ENCODE results near the gene ZNF433. TPM values are rescaled to one million over a fixed set of nuclear protein-coding genes. Genes with fewer than 3 reads are reported as not detected.
A peak's percentile ranks its signal among the peaks of the same experiment; 100 is the strongest.
"Not testable (repeated sequence)": the region's sequence is repeated elsewhere in the genome, so short reads cannot be mapped to it uniquely, and the experiment has no call there.

Gene ZNF433
- total RNA-seq, 2 donors from 2014 or later, result 1.6 to 2.3 TPM

GRCh38 chr19:12042893-12043292 is 7.4 kb upstream of the ZNF433 start:
- Mint-ChIP-seq H3K27ac (no peak overlapping the region), H3K27me3 (ENCODE audit: low read depth) (no peaks in the 10 kb centered on the region), H3K9me3 (peaks cover 5 to 28% of the 10 kb centered on the region in 2 donors), H3K4me3 (no peak overlapping the region), H3K36me3 (ENCODE audit: insufficient read depth in 2 of 2) (peaks cover 33 to 40% of the 10 kb centered on the region in 2 donors), H3K4me1 (ENCODE audit: low read depth) (no peaks in the 10 kb centered on the region)
- DNase-seq, result no peak
- no peak for ATAC-seq (replicated peaks in 1 of 2)

- Mint-ChIP-seq H3K4me1 (ENCODE audit: low read depth) (peaks cover 11% of the 10 kb centered on the region), H3K4me3 (peak overlapping the region; percentile 22 to 70), H3K9me3 (peaks cover 0 to 1% of the 10 kb centered on the region in 2 donors), H3K27me3 (ENCODE audit: low read depth) (no peaks in the 10 kb centered on the region), H3K36me3 (ENCODE audit: insufficient read depth in 2 of 2) (peaks cover 3 to 9% of the 10 kb centered on the region in 2 donors), H3K27ac (no peak overlapping the region)
- no peak for ATAC-seq (replicated peaks in 1 of 2)
- no peak for DNase-seq
These were observed 859 bp downstream of the ZNF433 start for GRCh38 chr19:12034620-12035019.

GRCh38 chr19:12034198-12034597 is 1.3 kb downstream of the ZNF433 start:
- peaks cover 0 to 1% of the 10 kb centered on the region in 2 donors for H3K9me3 Mint-ChIP-seq
- no peaks in the 10 kb centered on the region for H3K27me3 Mint-ChIP-seq (ENCODE audit: low read depth)

GRCh38 chr19:12015753-12016116 is 19.7 kb downstream of the ZNF433 start:
- Mint-ChIP-seq H3K27ac (no peak overlapping the region), H3K9me3 (peaks cover 19 to 25% of the 10 kb centered on the region in 2 donors), H3K4me3 (no peak overlapping the region), H3K4me1 (ENCODE audit: low read depth) (no peaks in the 10 kb centered on the region), H3K27me3 (ENCODE audit: low read depth) (no peaks in the 10 kb centered on the region), H3K36me3 (ENCODE audit: insufficient read depth in 2 of 2) (peaks cover 37 to 70% of the 10 kb centered on the region in 2 donors)
- DNase-seq, result no peak
- no peak for ATAC-seq (replicated peaks in 1 of 2)

More at GRCh38 chr19:12034198-12034597, 1.3 kb downstream of the ZNF433 start:
- DNase-seq, result no peak
- no peak overlapping the region for H3K27ac Mint-ChIP-seq
- peaks cover 11% of the 10 kb centered on the region for H3K4me1 Mint-ChIP-seq (ENCODE audit: low read depth)
- peak overlapping the region in 1 of 2 donors; percentile 70 for H3K4me3 Mint-ChIP-seq
- no peak for ATAC-seq (replicated peaks in 1 of 2)
- peaks cover 4 to 9% of the 10 kb centered on the region in 2 donors for H3K36me3 Mint-ChIP-seq (ENCODE audit: insufficient read depth in 2 of 2)

GRCh38 chr19:12015015-12015752 is 20.3 kb downstream of the ZNF433 start:
- ATAC-seq (replicated peaks in 1 of 2), result no peak
- no peak for DNase-seq
- Mint-ChIP-seq H3K27ac (no peak overlapping the region), H3K4me3 (no peak overlapping the region), H3K9me3 (peaks cover 19 to 25% of the 10 kb centered on the region in 2 donors), H3K36me3 (ENCODE audit: insufficient read depth in 2 of 2) (peaks cover 36 to 70% of the 10 kb centered on the region in 2 donors), H3K4me1 (ENCODE audit: low read depth) (no peaks in the 10 kb centered on the region), H3K27me3 (ENCODE audit: low read depth) (no peaks in the 10 kb centered on the region)

- Mint-ChIP-seq H3K9me3 (peaks cover 0 to 2% of the 10 kb centered on the region in 2 donors), H3K4me1 (ENCODE audit: low read depth) (peaks cover 35% of the 10 kb centered on the region), H3K27ac (peak overlapping the region; percentile 28), H3K4me3 (peak overlapping the region; percentile 52 to 53), H3K27me3 (ENCODE audit: low read depth) (no peaks in the 10 kb centered on the region), H3K36me3 (ENCODE audit: insufficient read depth in 2 of 2) (peaks cover 8 to 21% of the 10 kb centered on the region in 2 donors)
- peak; percentile 89 to 90 for ATAC-seq (replicated peaks in 1 of 2)
- DNase-seq, result peak in 1 of 2 donors; percentile 25
These were observed 35.1 kb downstream of the ZNF433 start for GRCh38 chr19:12000152-12000981.

GRCh38 chr19:11995174-11995573 is 40.3 kb downstream of the ZNF433 start:
- Mint-ChIP-seq H3K4me3 (no peak overlapping the region), H3K9me3 (peaks cover 0 to 2% of the 10 kb centered on the region in 2 donors), H3K27me3 (ENCODE audit: low read depth) (no peaks in the 10 kb centered on the region), H3K36me3 (ENCODE audit: insufficient read depth in 2 of 2) (peaks cover 6 to 8% of the 10 kb centered on the region in 2 donors), H3K4me1 (ENCODE audit: low read depth) (peaks cover 51% of the 10 kb centered on the region), H3K27ac (no peak overlapping the region)
- DNase-seq (no peak), ATAC-seq (replicated peaks in 1 of 2) (no peak)

GRCh38 chr19:11991921-11992320 is 43.6 kb downstream of the ZNF433 start:
- not testable (repeated sequence) for ATAC-seq (replicated peaks in 1 of 2); H3K9me3 Mint-ChIP-seq; H3K4me3 Mint-ChIP-seq; H3K27ac Mint-ChIP-seq; H3K27me3 Mint-ChIP-seq (ENCODE audit: low read depth); DNase-seq; H3K36me3 Mint-ChIP-seq (ENCODE audit: insufficient read depth in 2 of 2)
- peaks cover 40% of the 10 kb centered on the region for H3K4me1 Mint-ChIP-seq (ENCODE audit: low read depth)

- peaks cover 0 to 1% of the 10 kb centered on the region in 2 donors for H3K9me3 Mint-ChIP-seq
- DNase-seq, result no peak
- H3K27ac Mint-ChIP-seq, result no peak overlapping the region
- peak overlapping the region; percentile 92 to 98 for H3K4me3 Mint-ChIP-seq
- H3K36me3 Mint-ChIP-seq (ENCODE audit: insufficient read depth in 2 of 2), result peaks cover 4 to 8% of the 10 kb centered on the region in 2 donors
- H3K27me3 Mint-ChIP-seq (ENCODE audit: low read depth), result no peaks in the 10 kb centered on the region
- H3K4me1 Mint-ChIP-seq (ENCODE audit: low read depth), result peaks cover 33% of the 10 kb centered on the region
- no peak for ATAC-seq (replicated peaks in 1 of 2)
These were observed 46.4 kb downstream of the ZNF433 start for GRCh38 chr19:11989112-11989456.

- H3K27ac Mint-ChIP-seq, result peak overlapping the region; percentile 90
- ATAC-seq (replicated peaks in 1 of 2) (peak; percentile 90 to 95), DNase-seq (peak; percentile 92 to 95)
- peaks cover 25% of the 10 kb centered on the region for H3K4me1 Mint-ChIP-seq (ENCODE audit: low read depth)
- peaks cover 7 to 8% of the 10 kb centered on the region in 2 donors for H3K36me3 Mint-ChIP-seq (ENCODE audit: insufficient read depth in 2 of 2)
- H3K4me3 Mint-ChIP-seq, result peak overlapping the region; percentile 92 to 98
- no peaks in the 10 kb centered on the region for H3K27me3 Mint-ChIP-seq (ENCODE audit: low read depth)
- H3K9me3 Mint-ChIP-seq, result peaks cover 0 to 4% of the 10 kb centered on the region in 2 donors
These were observed 47.8 kb downstream of the ZNF433 start for GRCh38 chr19:11987405-11988281.

- Mint-ChIP-seq H3K4me3 (peak overlapping the region; percentile 92 to 98), H3K4me1 (ENCODE audit: low read depth) (peaks cover 17% of the 10 kb centered on the region), H3K27me3 (ENCODE audit: low read depth) (no peaks in the 10 kb centered on the region), H3K36me3 (ENCODE audit: insufficient read depth in 2 of 2) (peaks cover 7 to 12% of the 10 kb centered on the region in 2 donors), H3K9me3 (peaks cover 3 to 5% of the 10 kb centered on the region in 2 donors), H3K27ac (no peak overlapping the region)
- DNase-seq (no peak), ATAC-seq (replicated peaks in 1 of 2) (no peak)
These were observed 48.7 kb downstream of the ZNF433 start for GRCh38 chr19:11986754-11987153.

GRCh38 chr19:11984986-11985385 is 50.5 kb downstream of the ZNF433 start:
- no peak for ATAC-seq (replicated peaks in 1 of 2)
- peak; percentile 18 to 32 for DNase-seq
- no peaks in the 10 kb centered on the region for H3K27me3 Mint-ChIP-seq (ENCODE audit: low read depth)
- peaks cover 10 to 13% of the 10 kb centered on the region in 2 donors for H3K9me3 Mint-ChIP-seq
- no peak overlapping the region for H3K4me3 Mint-ChIP-seq
- peaks cover 15 to 17% of the 10 kb centered on the region in 2 donors for H3K36me3 Mint-ChIP-seq (ENCODE audit: insufficient read depth in 2 of 2)
- H3K27ac Mint-ChIP-seq, result no peak overlapping the region
- peaks cover 11% of the 10 kb centered on the region for H3K4me1 Mint-ChIP-seq (ENCODE audit: low read depth)
